K562 (cell line): ENCODE data around the gene ACTN2. TPM values are rescaled to one million over a fixed set of nuclear protein-coding genes. Genes with fewer than 3 reads are reported as not detected.

Source experiments
- ATAC-seq: fragments of 200-7000 bp; cut with Tn5 transposase; 3 replicates; pipeline ENCODE4 v1.9.1; 2020; ENCODE audit warnings: moderate library complexity
- Bru-seq: library from RNA; stranded (reverse); fragments of 400-500 nt; gene quantifications from one replicate; lab custom pipeline; 2021; lab: Mats Ljungman, UMichigan
- BruChase-seq, 2 experiments: library from RNA; stranded (reverse); fragments of 400-500 nt; gene quantifications; one replicate each; lab custom pipeline; 2021; lab: Mats Ljungman, UMichigan
- BruUV-seq: library from RNA; stranded (reverse); fragments of 400-500 nt; replicated peaks from 2 replicates; lab custom pipeline; 2021; lab: Mats Ljungman, UMichigan
- CTCF ChIA-PET: fragments of 300-600 bp; formaldehyde crosslinking; extraction: SDS; loops from one replicate; lab custom pipeline; 2021; ENCODE audit warnings: low intra/inter-chr PET ratio; lab: Yijun Ruan, JAX
- POLR2A ChIA-PET: fragments of 300-600, 350-650 bp; sonication (Branson Sonifier 250); formaldehyde crosslinking; extraction: SDS; loops from one replicate; lab custom pipeline; 2021; ENCODE audit warnings: antibody characterized with exemption, inconsistent platforms; lab: Yijun Ruan, JAX
- DNase-seq, 4 experiments: peaks; one replicate each; pipeline versions ENCODE4 v3.0.0 to v3.0.0-alpha.2; 2011 to 2018; ENCODE audit warnings: low spot score in 3 of 4, mixed read lengths in 3 of 4; ENCODE audit errors: extremely low read depth in 1 of 4
- FAIRE-seq: peaks from 2 replicates; lab custom pipeline; 2011; peaks lifted over from hg19 to GRCh38; lab: Jason Lieb, UNC
- H2AFZ ChIP-seq: 2 replicates; pipeline ENCODE4 v1.6.0; 2011; ENCODE audit warnings: low read depth, low read length, control low read depth, inconsistent platforms
- H3K27ac ChIP-seq: fragments of 200-600 bp; 3 replicates; pipeline ENCODE4 v1.8.0; 2011; ENCODE audit warnings: low read depth, mild to moderate bottlenecking, control low read depth, inconsistent platforms, low read length, moderate library complexity, mixed read lengths; ENCODE audit errors: extremely low read depth
- H3K27me3 ChIP-seq, 2 experiments: fragments of 300-600 bp in 1 of 2; 2 replicates in 1 of 2; 3 replicates in 1 of 2; pipeline versions ENCODE4 v1.6.0 to v1.8.0; 2011; ENCODE audit warnings: inconsistent platforms in 2 of 2, low read length in 2 of 2, mild to moderate bottlenecking in 1 of 2, mixed read lengths in 1 of 2, moderate library complexity in 1 of 2; ENCODE audit not compliant: control insufficient read depth in 2 of 2, insufficient read depth in 2 of 2
- H3K36me3 ChIP-seq: fragments of 300-600 bp; 3 replicates; pipeline ENCODE4 v1.8.0; 2011; ENCODE audit warnings: mild to moderate bottlenecking, low read length, inconsistent platforms; ENCODE audit not compliant: control insufficient read depth, insufficient read depth
- H3K4me1 ChIP-seq, 2 experiments: fragments of 200-600 bp in 1 of 2; replicated peaks in 1 of 2; 2 replicates in 1 of 2; 3 replicates in 1 of 2; pipeline versions ENCODE4 v1.5.1 to v1.8.0; 2011; ENCODE audit warnings: inconsistent platforms in 2 of 2, low read length in 2 of 2, mild to moderate bottlenecking in 1 of 2, mixed read lengths in 1 of 2, moderate library complexity in 1 of 2; ENCODE audit not compliant: control insufficient read depth in 2 of 2, insufficient read depth in 2 of 2
- H3K4me2 ChIP-seq: 2 replicates; pipeline ENCODE4 v1.6.1; 2011; ENCODE audit warnings: low read length, control low read depth, inconsistent platforms, mixed read lengths; ENCODE audit not compliant: insufficient read depth
- H3K4me3 ChIP-seq: fragments of 200-600 bp; sonication (generic), shearing (Covaris generic); 2 replicates; pipeline ENCODE4 v1.5.1; 2016; ENCODE audit warnings: control low read depth, inconsistent platforms
- H3K79me2 ChIP-seq: fragments of 200-600 bp; 3 replicates; pipeline ENCODE4 v1.8.0; 2011; ENCODE audit warnings: low read length, inconsistent platforms; ENCODE audit not compliant: control insufficient read depth, insufficient read depth
- H3K9ac ChIP-seq, 2 experiments: 2 replicates each; pipeline versions ENCODE4 v1.6.0 to v1.6.1; 2011; ENCODE audit warnings: low read depth in 2 of 2, low read length in 2 of 2, control low read depth in 1 of 2, inconsistent platforms in 1 of 2, mild to moderate bottlenecking in 1 of 2, mixed read lengths in 1 of 2; ENCODE audit not compliant: insufficient read depth in 1 of 2
- H3K9me1 ChIP-seq: one replicate; pipeline ENCODE4 v1.6.0; 2011; ENCODE audit warnings: inconsistent platforms, mild to moderate bottlenecking, low read length, moderate library complexity; ENCODE audit not compliant: control insufficient read depth, insufficient read depth
- H3K9me3 ChIP-seq: replicated peaks from 2 replicates; pipeline ENCODE4 v1.5.1; 2011; ENCODE audit warnings: low read depth, low read length, inconsistent platforms; ENCODE audit not compliant: control insufficient read depth, insufficient read depth
- H4K20me1 ChIP-seq: replicated peaks from 2 replicates; pipeline ENCODE4 v1.6.1; 2011; ENCODE audit warnings: low read length, inconsistent platforms, mixed read lengths; ENCODE audit not compliant: control insufficient read depth, insufficient read depth
- HDAC3 ChIP-seq: fragments of 450-650 bp; IDR thresholded peaks from 2 replicates; pipeline ENCODE4 v1.6.1; 2018; ENCODE audit warnings: borderline replicate concordance, mild to moderate bottlenecking, moderate library complexity; ENCODE audit not compliant: partially characterized antibody
- ILK ChIP-seq: fragments of 450-650 bp; IDR thresholded peaks from 2 replicates; pipeline ENCODE4 v1.6.1; 2016; ENCODE audit warnings: missing genetic modification characterization, low read depth, mild to moderate bottlenecking, missing compliant biosample characterization, moderate library complexity, borderline replicate concordance
- KDM1A ChIP-seq, 2 experiments: fragments of 450-650 bp; IDR thresholded peaks; 2 replicates each; pipeline ENCODE4 v1.6.1; 2016; ENCODE audit warnings: mild to moderate bottlenecking in 2 of 2
- TAF1 ChIP-seq: IDR thresholded peaks from 2 replicates; pipeline ENCODE4 v1.6.1; 2011; ENCODE audit warnings: mild to moderate bottlenecking, low read length, moderate library complexity; ENCODE audit not compliant: insufficient read depth, control insufficient read depth, severe bottlenecking; ENCODE audit errors: extremely low read depth
- ZBTB7A ChIP-seq: IDR thresholded peaks from 2 replicates; pipeline ENCODE4 v1.6.1; 2011; ENCODE audit warnings: low read depth, mild to moderate bottlenecking, low read length, moderate library complexity, borderline replicate concordance; ENCODE audit not compliant: control insufficient read depth
- WGBS: fragments of 100-300 bp; shearing (Covaris generic); methylation state at CpG from one replicate; pipeline ENCODE4 v1.1.6; 2016; ENCODE audit warnings: low coverage, mixed read lengths; ENCODE audit not compliant: insufficient coverage; ENCODE audit errors: missing lambda C conversion rate; 5-methylcytosine and 5-hydroxymethylcytosine counted together
- in situ Hi-C: fragments of 300-500 bp; cut with MboI; formaldehyde crosslinking; loops from 4 replicates; pipeline ENCODE4 v1.15.0; 2018; ENCODE audit warnings: inconsistent platforms, mixed read lengths
- intact Hi-C: fragments of 100-400 bp; cut with micrococcal nuclease; formaldehyde crosslinking; loops from 2 replicates; pipeline ENCODE4 v1.14.2; 2022
- long read RNA-seq, 3 experiments: library from polyadenylated mRNA in 2 of 3; library from RNA in 1 of 3; unstranded in 2 of 3; stranded (forward) in 1 of 3; transcript quantifications; one replicate each; pipeline ENCODE4 v2.0.0, GENCODE V29; 2019 to 2022
- polyA minus RNA-seq, 3 experiments: library from RNA; depleted of rRNA, polyadenylated mRNA; stranded (reverse); fragments of >200 nt; gene quantifications; 2 replicates each; pipeline ENCODE4 v1.2.3, GENCODE V29; 2011
- polyA plus RNA-seq, 8 experiments: library from polyadenylated mRNA; depleted of rRNA in 4 of 8; stranded (reverse) in 5 of 8; unstranded in 3 of 8; fragments of >200 nt; fragmentation: Nextera tagmentation in 2 of 8; fragmentation: Illumina TruSeq in 1 of 8; extraction: Ambion mirVana in 2 of 8; extraction: Trizol in 1 of 8; gene quantifications; 2 replicates each; pipeline versions ENCODE4 v1.2.1 to v1.2.3, GENCODE V29; 2011 to 2014; ENCODE audit warnings: inconsistent platforms in 1 of 8, missing spikeins in 1 of 8
- total RNA-seq, 7 experiments: library from RNA; depleted of rRNA in 6 of 7; stranded (reverse); fragments of >200 nt in 6 of 7; fragmentation: Illumina TruSeq in 2 of 7; extraction: Trizol in 2 of 7; gene quantifications; 2 replicates each; pipeline versions ENCODE4 v1.2.1 to v1.2.3, GENCODE V29; 2011 to 2021; ENCODE audit warnings: low replicate concordance in 1 of 7
- TF ChIP-seq, protein P1 (sequence below): fragments of 450-650 bp; IDR thresholded peaks from 2 replicates; pipeline ENCODE4 v1.6.1; 2017; ENCODE audit warnings: antibody characterized with exemption, mild to moderate bottlenecking
- TF ChIP-seq, protein P2 (sequence below): sonication (generic); formaldehyde crosslinking; IDR thresholded peaks from 2 replicates; pipeline ENCODE4 v1.9.0; 2022; ENCODE audit warnings: mild to moderate bottlenecking, missing genetic modification reagents

The ACTN2 gene
- total RNA-seq (2011; cell fraction: chromatin; rRNA removed; ENCODE audit: low replicate concordance): 2.2 and 2.6 TPM in 2 replicates
- total RNA-seq (2011; cell fraction: nucleolus; rRNA removed): 0.39 and 0.67 TPM in 2 replicates
- 0.84 and 1.8 TPM in 2 replicates for total RNA-seq (2011; cell fraction: nucleoplasm; rRNA removed)
- 0.27 and 0.37 TPM in 2 replicates for total RNA-seq (2014; rRNA removed)
- total RNA-seq (2014; rRNA removed; fragmentation: Illumina TruSeq; extraction: Trizol): 0.32 and 0.40 TPM in 2 replicates
- total RNA-seq (2015; rRNA removed; fragmentation: Illumina TruSeq; extraction: Trizol): 0.34 and 0.94 TPM in 2 replicates
- total RNA-seq (2021): 0.31 and 0.93 TPM in 2 replicates
- polyA plus RNA-seq (2011; rRNA removed): 0.42 TPM in 2 replicates
- 0.24 and 0.54 TPM in 2 replicates for polyA plus RNA-seq (2011; cell fraction: cytosol; rRNA removed)
- 1.6 and 3.1 TPM in 2 replicates for polyA plus RNA-seq (2011; cell fraction: nucleus; rRNA removed)
- polyA plus RNA-seq (2012): 0.37 and 0.48 TPM in 2 replicates
- 0.54 and 0.90 TPM in 2 replicates for polyA plus RNA-seq (2014; fragmentation: Illumina TruSeq; extraction: Trizol)
- polyA plus RNA-seq (2014; fragmentation: Nextera tagmentation; extraction: Ambion mirVana): under 1 TPM; 0.18 to 0.20 TPM
- 0.76 and 0.94 TPM in 2 replicates for polyA plus RNA-seq (2014; rRNA removed)
- 0.53 and 1.1 TPM in 2 replicates for polyA minus RNA-seq (2011; rRNA and poly(A)+ RNA removed)
- not detected in 2 replicates for polyA minus RNA-seq (2011; cell fraction: cytosol; rRNA and poly(A)+ RNA removed)
- 0.67 and 2.3 TPM in 2 replicates for polyA minus RNA-seq (2011; cell fraction: nucleus; rRNA and poly(A)+ RNA removed)
- Bru-seq, nascent RNA: percentile 45 among the genes with signal in this experiment
- BruChase-seq, experiment 1, labeled RNA remaining after a 2-hour chase: percentile 38 among the genes with signal in this experiment
- BruChase-seq, experiment 2, labeled RNA remaining after a 6-hour chase: percentile 39 among the genes with signal in this experiment
- long read RNA-seq, experiment 1, partial matches to known transcripts: 1 of 1 reads
- long read RNA-seq, experiment 1, other reads (novel, unspliced or antisense): 0 of 1 reads
- long read RNA-seq, experiment 2: 0 reads
- long read RNA-seq, experiment 3: 0 reads

DNA sequence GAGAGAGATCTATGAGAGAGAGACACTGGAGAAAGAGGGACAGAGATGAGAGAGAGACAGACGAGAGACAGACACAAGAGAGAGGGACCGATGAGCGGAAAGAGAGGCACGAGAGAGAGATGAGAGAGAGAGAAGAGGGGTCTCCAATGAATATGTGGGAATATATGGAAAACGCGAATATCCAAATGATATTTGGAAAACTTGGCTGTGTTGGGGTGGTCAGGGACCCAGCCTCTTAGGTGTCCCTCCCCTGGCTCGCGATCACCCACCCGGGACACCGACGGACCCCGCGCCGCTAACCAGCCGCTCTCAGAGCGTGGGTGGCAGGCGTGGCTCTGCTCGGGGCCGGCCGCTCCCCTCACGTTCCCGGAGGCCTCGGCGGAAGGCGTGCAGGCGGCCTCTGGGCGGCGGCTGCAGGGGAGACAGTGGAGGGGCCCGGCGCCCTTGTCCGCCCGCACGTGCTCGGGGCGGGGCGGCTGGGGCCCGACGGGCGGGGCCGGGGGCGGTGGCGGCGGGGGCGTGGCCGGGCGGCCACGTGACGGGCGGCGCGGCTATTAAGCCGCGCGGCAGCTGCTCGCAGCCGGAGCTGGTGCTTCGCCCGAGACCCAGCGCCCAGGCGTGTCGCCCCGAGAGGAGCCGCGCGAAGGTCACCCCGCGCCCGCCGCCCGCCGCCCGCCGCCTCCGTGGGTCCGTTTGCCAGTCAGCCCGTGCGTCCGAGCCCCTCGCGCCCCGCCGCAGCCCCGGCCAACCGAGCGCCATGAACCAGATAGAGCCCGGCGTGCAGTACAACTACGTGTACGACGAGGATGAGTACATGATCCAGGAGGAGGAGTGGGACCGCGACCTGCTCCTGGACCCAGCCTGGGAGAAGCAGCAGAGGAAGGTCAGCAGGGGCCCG is at the start of gene ACTN2:
Gene ACTN2, plus strand, starts transcription at position 583 of the 898 bp plus-strand sequence. Its CDS starts 175 bp downstream, at position 758.
- 8% methylated on average over 36 of the region's 93 CpGs for WGBS
- ATAC-seq: peak; percentile 98
- Histone ChIP-seq H4K20me1 (no peaks in the 10 kb centered on the region), H3K79me2 (no peaks in the 10 kb centered on the region), H3K27ac (no peak within 1 kb of the TSS), H3K9me3 (no peaks in the 10 kb centered on the region), H3K36me3 (no peaks in the 10 kb centered on the region), H2AFZ (peak within 1 kb of the TSS; percentile 86), H3K9me1 (no peaks in the 10 kb centered on the region), H3K4me2 (peak within 1 kb of the TSS; percentile 71), H3K4me1 (peaks cover 11 to 12% of the 10 kb centered on the region in 2 experiments), H3K9ac (peak within 1 kb of the TSS; percentile 24 to 86), H3K4me3 (peak within 1 kb of the TSS; percentile 43), H3K27me3 (peaks cover 13 to 17% of the 10 kb centered on the region in 2 experiments)
- ChIA-PET CTCF (no interaction called here), POLR2A (interaction anchor here (0.8 kb wide), 1 partner anchor 10 kb away, joined by 3 read pairs; no protein-coding TSS in a partner anchor)
- no TSS peak for BruUV-seq
- peak; percentile 84 to 98 (median 94) for DNase-seq
- no peak for FAIRE-seq
- in situ Hi-C loops: no loop called here
- intact Hi-C loops: no loop called here
- TF ChIP-seq, protein P1, sequence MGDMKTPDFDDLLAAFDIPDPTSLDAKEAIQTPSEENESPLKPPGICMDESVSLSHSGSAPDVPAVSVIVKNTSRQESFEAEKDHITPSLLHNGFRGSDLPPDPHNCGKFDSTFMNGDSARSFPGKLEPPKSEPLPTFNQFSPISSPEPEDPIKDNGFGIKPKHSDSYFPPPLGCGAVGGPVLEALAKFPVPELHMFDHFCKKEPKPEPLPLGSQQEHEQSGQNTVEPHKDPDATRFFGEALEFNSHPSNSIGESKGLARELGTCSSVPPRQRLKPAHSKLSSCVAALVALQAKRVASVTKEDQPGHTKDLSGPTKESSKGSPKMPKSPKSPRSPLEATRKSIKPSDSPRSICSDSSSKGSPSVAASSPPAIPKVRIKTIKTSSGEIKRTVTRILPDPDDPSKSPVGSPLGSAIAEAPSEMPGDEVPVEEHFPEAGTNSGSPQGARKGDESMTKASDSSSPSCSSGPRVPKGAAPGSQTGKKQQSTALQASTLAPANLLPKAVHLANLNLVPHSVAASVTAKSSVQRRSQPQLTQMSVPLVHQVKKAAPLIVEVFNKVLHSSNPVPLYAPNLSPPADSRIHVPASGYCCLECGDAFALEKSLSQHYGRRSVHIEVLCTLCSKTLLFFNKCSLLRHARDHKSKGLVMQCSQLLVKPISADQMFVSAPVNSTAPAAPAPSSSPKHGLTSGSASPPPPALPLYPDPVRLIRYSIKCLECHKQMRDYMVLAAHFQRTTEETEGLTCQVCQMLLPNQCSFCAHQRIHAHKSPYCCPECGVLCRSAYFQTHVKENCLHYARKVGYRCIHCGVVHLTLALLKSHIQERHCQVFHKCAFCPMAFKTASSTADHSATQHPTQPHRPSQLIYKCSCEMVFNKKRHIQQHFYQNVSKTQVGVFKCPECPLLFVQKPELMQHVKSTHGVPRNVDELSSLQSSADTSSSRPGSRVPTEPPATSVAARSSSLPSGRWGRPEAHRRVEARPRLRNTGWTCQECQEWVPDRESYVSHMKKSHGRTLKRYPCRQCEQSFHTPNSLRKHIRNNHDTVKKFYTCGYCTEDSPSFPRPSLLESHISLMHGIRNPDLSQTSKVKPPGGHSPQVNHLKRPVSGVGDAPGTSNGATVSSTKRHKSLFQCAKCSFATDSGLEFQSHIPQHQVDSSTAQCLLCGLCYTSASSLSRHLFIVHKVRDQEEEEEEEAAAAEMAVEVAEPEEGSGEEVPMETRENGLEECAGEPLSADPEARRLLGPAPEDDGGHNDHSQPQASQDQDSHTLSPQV: 0 out of 2 replicates have a peak, but pooled peaks have one; percentile 16
- TF ChIP-seq ILK (tag) (no peak), TAF1 (peak; percentile 21), KDM1A (IDR thresholded peaks at IDR 0.05) (no peak), HDAC3 (no peak), ZBTB7A (peak; percentile 77; the same call in 1 of the 2 replicates)
- TF ChIP-seq, protein P2, sequence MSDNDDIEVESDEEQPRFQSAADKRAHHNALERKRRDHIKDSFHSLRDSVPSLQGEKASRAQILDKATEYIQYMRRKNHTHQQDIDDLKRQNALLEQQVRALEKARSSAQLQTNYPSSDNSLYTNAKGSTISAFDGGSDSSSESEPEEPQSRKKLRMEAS: peak; percentile 95
